Tibial artery (tissue), 4 donors: ENCODE measurements around the gene CHPT1.
"Not testable (repeated sequence)": the region's sequence is repeated elsewhere in the genome, so short reads cannot be mapped to it uniquely, and the experiment has no call there.

Experiments used
- DNase-seq, 2 donors: peaks; one replicate each; pipeline ENCODE4 v3.0.0-alpha.2; 2019
- H3K27ac ChIP-seq, 2 donors: fragments of 200-600 bp; sonication (generic) in 1 of 2; 1 replicate in 1 of 2; 2 replicates in 1 of 2; pipeline ENCODE4 v1.5.1; 2018 to 2019; ENCODE audit warnings: mild to moderate bottlenecking in 1 of 2
- H3K27me3 ChIP-seq, 2 donors: fragments of 200-600 bp; sonication (generic) in 1 of 2; one replicate each; pipeline versions ENCODE4 v1.5.1 to v1.6.0; 2016 to 2019
- H3K36me3 ChIP-seq, 3 donors: fragments of 200-600 bp; sonication (generic) in 2 of 3; one replicate each; pipeline ENCODE4 v1.5.1; 2016 to 2019; ENCODE audit warnings: mild to moderate bottlenecking in 2 of 3
- H3K4me1 ChIP-seq, 4 donors: fragments of 200-600 bp; sonication (generic) in 2 of 4; 1 replicate in 3 of 4; 2 replicates in 1 of 4; pipeline ENCODE4 v1.5.1; 2016 to 2019
- H3K4me3 ChIP-seq, 2 donors: fragments of 200-600 bp; sonication (generic) in 1 of 2; 1 replicate in 1 of 2; 2 replicates in 1 of 2; pipeline ENCODE4 v1.5.1; 2018 to 2019; ENCODE audit warnings: mild to moderate bottlenecking in 2 of 2
- H3K9me3 ChIP-seq, 3 donors: fragments of 200-600 bp; sonication (generic) in 1 of 3; one replicate each; pipeline ENCODE4 v1.5.1; 2016 to 2019
- CTCF ChIP-seq, 2 experiments: fragments of 200-600 bp in 1 of 2; fragments of 450-650 bp in 1 of 2; IDR thresholded peaks; one replicate each; pipeline ENCODE4 v1.5.1; 2017 to 2019; ENCODE audit warnings: antibody characterized with exemption in 2 of 2, mild to moderate bottlenecking in 1 of 2, moderate library complexity in 1 of 2
- intact Hi-C: fragments of 100-400 bp; cut with DNase I; formaldehyde crosslinking; loops from one replicate; pipeline ENCODE4 v1.15.0; 2023; ENCODE audit warnings: low total_unique reads

The CHPT1 gene

GRCh38 chr12:101675555-101675954 lies 21.9 kb upstream of the CHPT1 start:
- no peak for DNase-seq
- Histone ChIP-seq H3K27ac (no peak overlapping the region), H3K27me3 (no peaks in the 10 kb centered on the region), H3K9me3 (no peaks in the 10 kb centered on the region), H3K4me3 (no peak overlapping the region), H3K36me3 (no peaks in the 10 kb centered on the region), H3K4me1 (no peaks in the 10 kb centered on the region)
- intact Hi-C loops, result loop anchor here (10.0 kb wide), 1 partner anchor 89 kb away; no protein-coding TSS in a partner anchor
- TF ChIP-seq CTCF (IDR thresholded peaks at IDR 0.05), result no peak

- not testable (repeated sequence) for H3K4me3 ChIP-seq, H3K27me3 ChIP-seq, DNase-seq, H3K36me3 ChIP-seq, H3K27ac ChIP-seq, H3K4me1 ChIP-seq, H3K9me3 ChIP-seq
- intact Hi-C loops, result loop anchor here (10.0 kb wide), 1 partner anchor 88 kb away; no protein-coding TSS in a partner anchor
Measured at GRCh38 chr12:101676497-101676896, 20.9 kb upstream of the CHPT1 start.

- Histone ChIP-seq H3K27me3 (no peaks in the 10 kb centered on the region), H3K4me1 (no peaks in the 10 kb centered on the region), H3K4me3 (no peak overlapping the region), H3K27ac (no peak overlapping the region), H3K36me3 (no peaks in the 10 kb centered on the region), H3K9me3 (no peaks in the 10 kb centered on the region)
- no peak for DNase-seq
- intact Hi-C loops, result loop anchor here (10.0 kb wide), 1 partner anchor 87 kb away; no protein-coding TSS in a partner anchor
- TF ChIP-seq CTCF (IDR thresholded peaks at IDR 0.05), result no peak
Measured at GRCh38 chr12:101678081-101678480, 19.4 kb upstream of the CHPT1 start.

GRCh38 chr12:101680240-101680639 lies 17.2 kb upstream of the CHPT1 start:
- Histone ChIP-seq H3K27me3 (no peaks in the 10 kb centered on the region), H3K4me3 (no peak overlapping the region), H3K4me1 (no peaks in the 10 kb centered on the region), H3K27ac (no peak overlapping the region), H3K36me3 (no peaks in the 10 kb centered on the region), H3K9me3 (no peaks in the 10 kb centered on the region)
- intact Hi-C loops, result no loop called here
- TF ChIP-seq CTCF (IDR thresholded peaks at IDR 0.05), result no peak
- no peak for DNase-seq

GRCh38 chr12:101680647-101681046 lies 16.8 kb upstream of the CHPT1 start:
- H3K36me3 ChIP-seq, result no peaks in the 10 kb centered on the region
- no peak for DNase-seq
- intact Hi-C loops, result no loop called here
- H3K27me3 ChIP-seq, result no peaks in the 10 kb centered on the region
- no peak overlapping the region for H3K4me3 ChIP-seq
- H3K9me3 ChIP-seq, result no peaks in the 10 kb centered on the region
- H3K27ac ChIP-seq, result no peak overlapping the region
- TF ChIP-seq CTCF (IDR thresholded peaks at IDR 0.05), result no peak
- no peaks in the 10 kb centered on the region for H3K4me1 ChIP-seq

- H3K27me3 ChIP-seq, H3K4me1 ChIP-seq, H3K36me3 ChIP-seq, H3K4me3 ChIP-seq, intact Hi-C loops, DNase-seq, H3K9me3 ChIP-seq, H3K27ac ChIP-seq: not testable (repeated sequence)
Measured at GRCh38 chr12:101681627-101682026, 15.8 kb upstream of the CHPT1 start.

- H3K4me3 ChIP-seq, result no peak overlapping the region
- intact Hi-C loops, result no loop called here
- no peaks in the 10 kb centered on the region for H3K4me1 ChIP-seq
- H3K27me3 ChIP-seq, result no peaks in the 10 kb centered on the region
- DNase-seq, result no peak
- H3K9me3 ChIP-seq, result no peaks in the 10 kb centered on the region
- H3K36me3 ChIP-seq, result no peaks in the 10 kb centered on the region
- H3K27ac ChIP-seq, result no peak overlapping the region
- no peak for TF ChIP-seq CTCF (IDR thresholded peaks at IDR 0.05)
Measured at GRCh38 chr12:101685092-101685491, 12.3 kb upstream of the CHPT1 start.
